CD4-positive, alpha-beta T cell treated with Interleukin-6 for 4 hours (primary cell): ENCODE data around the gene POFUT2.

Source experiments
- DNase-seq: peaks from one replicate; pipeline ENCODE4 v3.0.0-alpha.2; 2020; ENCODE audit warnings: mixed read lengths

The POFUT2 gene

GRCh38 chr21:45260191-45260825 is 27.4 kb downstream of the POFUT2 start:
- DNase-seq: no peak

GRCh38 chr21:45259206-45259840 is 28.4 kb downstream of the POFUT2 start:
- DNase-seq: no peak

GRCh38 chr21:45258466-45258865 is 29.2 kb downstream of the POFUT2 start:
- DNase-seq: no peak

- no peak for DNase-seq
Measured at GRCh38 chr21:45257673-45258341, 29.9 kb downstream of the POFUT2 start.

GRCh38 chr21:45256912-45257672 is 30.6 kb downstream of the POFUT2 start:
- no peak for DNase-seq

GRCh38 chr21:45256021-45256911 is 31.4 kb downstream of the POFUT2 start:
- DNase-seq: no peak

GRCh38 chr21:45255381-45256020 is 32.2 kb downstream of the POFUT2 start:
- no peak for DNase-seq

- no peak for DNase-seq
Measured at GRCh38 chr21:45254460-45254930, 33.2 kb downstream of the POFUT2 start.

GRCh38 chr21:45253633-45254459 is 33.8 kb downstream of the POFUT2 start:
- no peak for DNase-seq

- DNase-seq: no peak
Measured at GRCh38 chr21:45253180-45253579, 34.5 kb downstream of the POFUT2 start.

GRCh38 chr21:45252448-45252925 is 35.2 kb downstream of the POFUT2 start:
- no peak for DNase-seq

- no peak for DNase-seq
Measured at GRCh38 chr21:45251635-45252447, 35.9 kb downstream of the POFUT2 start.

- no peak for DNase-seq
Measured at GRCh38 chr21:45250914-45251634, 36.6 kb downstream of the POFUT2 start.

GRCh38 chr21:45250272-45250671 is 37.4 kb downstream of the POFUT2 start:
- DNase-seq: no peak

GRCh38 chr21:45249626-45250025 is 38.1 kb downstream of the POFUT2 start:
- DNase-seq: no peak

GRCh38 chr21:45248893-45249381 is 38.8 kb downstream of the POFUT2 start:
- no peak for DNase-seq

GRCh38 chr21:45248301-45248892 is 39.3 kb downstream of the POFUT2 start:
- no peak for DNase-seq
